ENCODE data around the gene ARMC6.

- TF ChIP-seq CTCF (IDR thresholded peaks at IDR 0.05; ENCODE audit: low read depth, low read length, poor library complexity, severe bottlenecking) (no peak), EZH2phosphoT487 (IDR thresholded peaks at IDR 0.05; ENCODE audit: borderline replicate concordance, low read length) (no peak)
Observed at GRCh38 chr19:19063183-19064097, 30.0 kb downstream of the ARMC6 start, which contains the start of gene SLC25A42.

Measured in DOHH2 (cell line).